Neural progenitor cell (in vitro differentiated cells): ENCODE data around the gene MORN4. TPM values are rescaled to one million over a fixed set of nuclear protein-coding genes. Genes with fewer than 3 reads are reported as not detected.
A peak's percentile ranks its signal among the peaks of the same experiment; 100 is the strongest.

ENCODE experiments used
- DNase-seq: peaks from one replicate; pipeline ENCODE4 v3.0.0-alpha.2; 2016; ENCODE audit warnings: low spot score
- H2AFZ ChIP-seq: fragments of 200-600 bp; sonication (generic); replicated peaks from 2 replicates; pipeline ENCODE4 v1.6.1; 2016; ENCODE audit warnings: antibody characterized with exemption
- H3F3A ChIP-seq: fragments of 200-600 bp; sonication (generic); 2 replicates; pipeline ENCODE4 v1.6.1; 2016; ENCODE audit warnings: antibody characterized with exemption, low read depth
- H3K27ac ChIP-seq: fragments of 200-600 bp; sonication (generic); 2 replicates; pipeline ENCODE4 v1.5.1; 2016; ENCODE audit warnings: mild to moderate bottlenecking
- H3K27me3 ChIP-seq: fragments of 200-600 bp; sonication (generic); 2 replicates; pipeline ENCODE4 v1.6.1; 2016; ENCODE audit warnings: mild to moderate bottlenecking, moderate library complexity
- H3K36me3 ChIP-seq: fragments of 200-600 bp; sonication (generic); 2 replicates; pipeline ENCODE4 v1.5.1; 2016
- H3K4me1 ChIP-seq: fragments of 200-600 bp; sonication (generic); 2 replicates; pipeline ENCODE4 v1.6.1; 2016; ENCODE audit warnings: mixed run types
- H3K4me2 ChIP-seq: fragments of 200-600 bp; sonication (generic); 2 replicates; pipeline ENCODE4 v1.6.1; 2016
- H3K4me3 ChIP-seq: fragments of 200-600 bp; sonication (generic); 2 replicates; pipeline ENCODE4 v1.5.1; 2016
- H3K79me2 ChIP-seq: fragments of 200-600 bp; sonication (generic); 2 replicates; pipeline ENCODE4 v1.6.1; 2016; ENCODE audit warnings: low read depth
- H3K9ac ChIP-seq: fragments of 200-600 bp; sonication (generic); 2 replicates; pipeline ENCODE4 v1.6.1; 2016
- H3K9me3 ChIP-seq: fragments of 200-600 bp; sonication (generic); 2 replicates; pipeline ENCODE4 v1.5.1; 2016; ENCODE audit warnings: low read depth
- H4K20me1 ChIP-seq: fragments of 200-600 bp; sonication (generic); 2 replicates; pipeline ENCODE4 v1.6.1; 2016; ENCODE audit warnings: low read depth
- H3K27ac Mint-ChIP-seq: 3 replicates; pipeline ENCODE4 v1.8.0; 2021; ENCODE audit warnings: mixed read lengths
- H3K27me3 Mint-ChIP-seq: 2 replicates; pipeline ENCODE4 v1.8.0; 2022; ENCODE audit warnings: low read depth, mild to moderate bottlenecking, inconsistent platforms, moderate library complexity, mixed read lengths; ENCODE audit not compliant: insufficient read depth
- H3K36me3 Mint-ChIP-seq: 3 replicates; pipeline ENCODE4 v1.8.0; 2021; ENCODE audit warnings: mixed read lengths
- H3K4me1 Mint-ChIP-seq: 3 replicates; pipeline ENCODE4 v1.8.0; 2021; ENCODE audit warnings: mixed read lengths
- H3K4me3 Mint-ChIP-seq: 3 replicates; pipeline ENCODE4 v1.8.0; 2021; ENCODE audit warnings: mild to moderate bottlenecking, moderate library complexity, mixed read lengths
- H3K9me3 Mint-ChIP-seq: 3 replicates; pipeline ENCODE4 v1.8.0; 2020; ENCODE audit warnings: mixed read lengths
- EZH2 ChIP-seq: fragments of 200-600 bp; sonication (generic); IDR thresholded peaks from 2 replicates; pipeline ENCODE4 v1.6.1; 2017; ENCODE audit warnings: antibody characterized with exemption, mild to moderate bottlenecking, moderate library complexity
- EZH2phosphoT487 ChIP-seq: fragments of 200-600 bp; sonication (generic); IDR thresholded peaks from 2 replicates; pipeline ENCODE4 v1.6.1; 2017; ENCODE audit warnings: antibody characterized with exemption
- total RNA-seq: library from RNA; depleted of rRNA; stranded (reverse); fragments of >200 nt; gene quantifications from 2 replicates; pipeline ENCODE4 v1.2.3, GENCODE V29; 2015; ENCODE audit warnings: low replicate concordance
- TF ChIP-seq, protein P1 (sequence below): fragments of 200-600 bp; sonication (generic); IDR thresholded peaks from 2 replicates; pipeline ENCODE4 v1.5.1; 2017; ENCODE audit warnings: antibody characterized with exemption, mild to moderate bottlenecking

The MORN4 gene
- total RNA-seq, 1 donor from 2014 or later: 23.8 TPM

DNA sequence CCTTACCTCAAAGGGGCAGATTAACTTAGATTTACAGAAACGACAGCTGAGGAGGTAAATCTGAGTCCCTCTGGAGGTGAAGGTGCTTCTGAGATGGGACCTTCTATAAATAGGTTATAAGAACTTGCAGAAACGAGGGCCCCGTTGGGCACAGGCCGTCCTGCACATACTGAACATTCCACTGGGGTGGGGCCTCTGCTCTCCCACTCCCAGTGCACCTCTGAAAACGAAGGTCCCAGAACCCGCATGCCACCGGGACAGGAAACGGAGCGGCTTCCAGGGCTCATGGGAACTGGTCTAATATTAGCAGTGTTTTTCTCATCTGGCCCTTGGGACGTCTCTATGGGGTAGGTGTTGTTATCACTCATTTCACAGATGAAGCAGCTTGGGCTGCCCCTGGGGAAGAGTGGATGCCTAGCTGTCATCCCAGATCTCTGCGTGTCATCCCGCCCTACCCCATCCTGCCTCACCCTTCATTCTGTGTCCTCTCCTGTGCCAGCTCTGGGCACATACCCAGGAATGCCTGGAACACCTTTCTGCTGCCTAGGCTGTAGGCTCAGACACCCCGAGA, 24.2 kb downstream of the MORN4 start:
- Histone ChIP-seq H3K4me1 (peaks cover 4% of the 10 kb centered on the region), H4K20me1 (peaks cover 7% of the 10 kb centered on the region), H3K4me3 (no peak overlapping the region), H2AFZ (no peak overlapping the region), H3K27me3 (no peaks in the 10 kb centered on the region), H3K79me2 (no peaks in the 10 kb centered on the region), H3K36me3 (no peaks in the 10 kb centered on the region), H3K27ac (no peak overlapping the region), H3F3A (no peaks in the 10 kb centered on the region), H3K9me3 (no peaks in the 10 kb centered on the region), H3K4me2 (no peak overlapping the region), H3K9ac (no peak overlapping the region)
- Mint-ChIP-seq H3K4me3 (no peak overlapping the region), H3K4me1 (peaks cover 11% of the 10 kb centered on the region), H3K27ac (no peak overlapping the region), H3K27me3 (no peaks in the 10 kb centered on the region), H3K9me3 (no peaks in the 10 kb centered on the region), H3K36me3 (no peaks in the 10 kb centered on the region)
- DNase-seq: no peak
- no peak for TF ChIP-seq EZH2phosphoT487
- TF ChIP-seq EZH2: no peak
- TF ChIP-seq, protein P1, sequence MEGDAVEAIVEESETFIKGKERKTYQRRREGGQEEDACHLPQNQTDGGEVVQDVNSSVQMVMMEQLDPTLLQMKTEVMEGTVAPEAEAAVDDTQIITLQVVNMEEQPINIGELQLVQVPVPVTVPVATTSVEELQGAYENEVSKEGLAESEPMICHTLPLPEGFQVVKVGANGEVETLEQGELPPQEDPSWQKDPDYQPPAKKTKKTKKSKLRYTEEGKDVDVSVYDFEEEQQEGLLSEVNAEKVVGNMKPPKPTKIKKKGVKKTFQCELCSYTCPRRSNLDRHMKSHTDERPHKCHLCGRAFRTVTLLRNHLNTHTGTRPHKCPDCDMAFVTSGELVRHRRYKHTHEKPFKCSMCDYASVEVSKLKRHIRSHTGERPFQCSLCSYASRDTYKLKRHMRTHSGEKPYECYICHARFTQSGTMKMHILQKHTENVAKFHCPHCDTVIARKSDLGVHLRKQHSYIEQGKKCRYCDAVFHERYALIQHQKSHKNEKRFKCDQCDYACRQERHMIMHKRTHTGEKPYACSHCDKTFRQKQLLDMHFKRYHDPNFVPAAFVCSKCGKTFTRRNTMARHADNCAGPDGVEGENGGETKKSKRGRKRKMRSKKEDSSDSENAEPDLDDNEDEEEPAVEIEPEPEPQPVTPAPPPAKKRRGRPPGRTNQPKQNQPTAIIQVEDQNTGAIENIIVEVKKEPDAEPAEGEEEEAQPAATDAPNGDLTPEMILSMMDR: no peak

GRCh38 chr10:97607095-97607636, 26.1 kb downstream of the MORN4 start:
- H3K79me2 ChIP-seq: no peaks in the 10 kb centered on the region
- Mint-ChIP-seq H3K4me3 (no peak overlapping the region), H3K9me3 (no peaks in the 10 kb centered on the region), H3K27ac (peak overlapping the region; percentile 8), H3K36me3 (no peaks in the 10 kb centered on the region), H3K27me3 (peaks cover 3% of the 10 kb centered on the region), H3K4me1 (peaks cover 11% of the 10 kb centered on the region)
- H3K4me3 ChIP-seq: no peak overlapping the region
- no peaks in the 10 kb centered on the region for H3K9me3 ChIP-seq
- TF ChIP-seq, protein P1: no peak
- H3K27ac ChIP-seq: no peak overlapping the region
- H3K36me3 ChIP-seq: no peaks in the 10 kb centered on the region
- DNase-seq: no peak
- H4K20me1 ChIP-seq: peaks cover 7% of the 10 kb centered on the region
- H3K4me2 ChIP-seq: no peak overlapping the region
- H2AFZ ChIP-seq: no peak overlapping the region
- H3F3A ChIP-seq: no peaks in the 10 kb centered on the region
- H3K9ac ChIP-seq: no peak overlapping the region
- peaks cover 4% of the 10 kb centered on the region for H3K4me1 ChIP-seq
- H3K27me3 ChIP-seq: no peaks in the 10 kb centered on the region

- Histone ChIP-seq H2AFZ (no peak overlapping the region), H3K27ac (no peak overlapping the region), H3K4me2 (no peak overlapping the region), H3K79me2 (no peaks in the 10 kb centered on the region), H3K36me3 (no peaks in the 10 kb centered on the region), H3F3A (no peaks in the 10 kb centered on the region), H3K9ac (no peak overlapping the region), H3K4me1 (no peaks in the 10 kb centered on the region), H3K9me3 (no peaks in the 10 kb centered on the region), H3K27me3 (no peaks in the 10 kb centered on the region), H4K20me1 (no peaks in the 10 kb centered on the region), H3K4me3 (no peak overlapping the region)
- H3K36me3 Mint-ChIP-seq: no peaks in the 10 kb centered on the region
- no peak for TF ChIP-seq EZH2phosphoT487
- H3K4me1 Mint-ChIP-seq: peaks cover 20% of the 10 kb centered on the region
- H3K27ac Mint-ChIP-seq: no peak overlapping the region
- no peaks in the 10 kb centered on the region for H3K9me3 Mint-ChIP-seq
- no peak for DNase-seq
- no peak overlapping the region for H3K4me3 Mint-ChIP-seq
- peaks cover 7% of the 10 kb centered on the region for H3K27me3 Mint-ChIP-seq
Measured at GRCh38 chr10:97601268-97602215, 31.8 kb downstream of the MORN4 start.
